Hematopoietic multipotent progenitor cell (in vitro differentiated cells): Measurements from ENCODE around the gene NGF. TPM values are rescaled to one million over a fixed set of nuclear protein-coding genes. Genes with fewer than 3 reads are reported as not detected.
"Not testable (repeated sequence)": the region's sequence is repeated elsewhere in the genome, so short reads cannot be mapped to it uniquely, and the experiment has no call there.

Source experiments
- DNase-seq, 3 donors: peaks; one replicate each; pipeline ENCODE4 v3.0.0-alpha.2; 2011 to 2015; ENCODE audit warnings: low read depth in 2 of 3, low spot score in 2 of 3
- total RNA-seq: library from RNA; depleted of rRNA; stranded (reverse); fragments of >200 nt; gene quantifications from one replicate; pipeline ENCODE4 v1.2.3, GENCODE V29; 2012

The NGF gene
- total RNA-seq, 1 donor: not detected

DNA sequence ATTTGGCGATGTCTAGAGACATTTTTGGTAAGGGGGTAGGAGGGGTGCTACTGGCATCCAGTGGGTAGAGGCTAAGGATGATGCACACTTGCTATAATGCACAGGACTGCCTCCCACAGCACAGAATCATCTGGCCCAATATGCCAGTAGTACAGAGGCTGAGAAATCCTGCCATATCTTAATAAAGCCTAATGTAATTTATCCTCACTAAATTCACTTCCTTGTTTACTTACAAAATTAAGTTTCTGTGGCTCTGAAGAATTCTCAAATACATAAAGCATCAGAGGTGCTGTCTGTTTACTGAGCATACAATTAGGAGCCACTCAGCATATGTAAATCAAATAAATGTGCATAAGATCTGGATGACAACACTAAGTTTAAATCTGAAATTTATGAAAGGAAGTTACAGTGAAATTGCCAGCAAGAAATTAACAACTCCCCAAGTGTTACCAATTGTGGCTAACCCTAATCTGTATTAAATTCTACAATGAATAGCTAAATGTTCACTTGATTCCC is 26.5 kb downstream of the NGF start:
- no peak for DNase-seq

DNA sequence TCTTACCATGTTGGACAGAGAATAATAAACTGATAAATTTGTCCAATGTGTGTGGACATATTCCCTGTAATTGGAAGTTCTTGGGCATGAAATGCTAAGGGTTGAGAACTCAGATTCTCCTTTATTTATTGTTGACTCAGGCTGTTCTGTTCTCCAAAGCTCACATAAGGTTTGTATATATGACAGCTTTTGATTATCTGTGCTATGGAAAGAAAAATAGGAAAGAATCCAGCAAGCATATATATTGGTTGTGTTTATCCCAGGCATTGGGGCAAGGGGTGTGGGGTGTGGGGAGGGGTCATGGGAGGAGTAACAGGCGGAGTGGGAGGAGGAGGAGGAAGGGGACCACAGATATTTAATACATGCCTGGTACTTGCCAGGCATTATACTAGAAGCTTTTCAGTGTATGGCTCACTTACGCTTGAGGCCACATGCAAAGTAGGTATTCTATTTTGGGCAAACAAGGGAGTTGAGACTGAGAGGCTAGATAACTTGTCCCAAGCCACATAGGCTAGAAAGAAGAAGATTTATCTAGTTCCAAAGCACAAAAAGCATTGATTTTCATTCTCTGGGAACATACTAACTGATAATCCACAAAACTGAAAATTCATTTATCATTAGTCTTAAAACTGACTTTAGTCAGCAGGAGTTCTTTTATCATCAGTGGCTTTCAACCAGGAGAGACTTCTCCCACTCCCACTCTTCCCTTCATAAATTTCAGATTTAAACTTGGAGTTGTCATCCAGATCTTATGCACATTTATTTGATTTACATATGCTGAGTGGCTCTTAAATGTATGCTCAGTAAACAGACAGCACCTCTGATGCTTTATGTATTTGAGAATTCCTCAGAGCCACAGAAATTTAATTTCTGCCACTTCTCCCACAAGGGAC is 27.2 kb downstream of the NGF start:
- DNase-seq: no peak

DNA sequence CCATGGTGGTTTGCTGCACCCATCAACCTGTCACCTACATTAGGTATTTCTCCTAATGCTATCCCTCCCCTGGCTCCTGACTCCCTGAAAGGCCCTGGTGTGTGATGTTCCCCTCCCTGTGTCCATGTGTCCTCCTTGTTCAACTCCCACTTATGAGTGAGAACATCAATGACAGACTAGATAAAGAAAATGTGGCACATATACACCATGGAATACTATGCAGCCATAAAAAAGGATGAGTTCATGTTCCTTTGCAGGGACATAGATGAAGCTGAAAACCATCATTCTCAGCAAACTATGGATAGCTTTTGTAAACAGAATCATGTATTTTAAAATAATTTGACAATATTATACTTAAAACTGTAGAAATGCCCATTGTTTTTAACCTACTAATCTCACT is 28.5 kb downstream of the NGF start:
- DNase-seq: not testable (repeated sequence)

DNA sequence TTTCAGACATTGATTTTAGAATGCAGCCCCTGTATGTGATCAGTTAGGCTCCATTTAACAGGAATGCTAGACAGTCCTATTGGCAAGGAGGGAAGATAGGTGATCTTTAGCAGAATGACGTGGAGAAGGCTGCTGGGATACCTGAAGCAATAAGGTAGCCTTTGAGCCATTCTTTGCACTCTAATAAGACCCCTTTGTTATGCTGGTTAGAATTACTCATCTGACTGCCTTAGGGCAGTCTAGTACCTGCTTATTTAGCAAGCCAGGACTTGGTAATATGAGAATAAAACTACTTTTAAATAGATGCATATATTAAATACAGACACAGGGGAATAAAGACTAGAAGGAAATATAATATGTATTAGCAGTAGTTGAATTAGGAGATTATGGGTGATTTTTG is 29.1 kb downstream of the NGF start:
- DNase-seq: no peak

DNA sequence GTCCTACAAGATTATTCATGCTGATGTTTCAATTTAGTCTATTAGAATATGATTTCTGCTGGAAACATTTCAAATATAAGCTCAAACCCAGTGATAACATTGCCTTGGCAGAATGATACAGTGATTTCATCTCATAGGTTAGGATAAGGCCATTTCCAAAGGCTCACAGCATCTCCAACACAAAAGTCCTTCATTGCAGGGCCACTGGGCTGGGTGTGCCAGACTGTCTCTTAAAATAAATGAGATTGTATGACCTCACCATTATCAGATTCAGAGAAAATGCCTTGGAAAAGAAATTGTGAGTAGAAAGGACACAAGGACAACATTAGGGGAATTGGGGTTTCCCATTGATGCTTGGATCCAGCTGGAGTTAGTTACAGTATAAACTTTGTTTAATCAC is 30.4 kb downstream of the NGF start:
- no peak for DNase-seq

- no peak for DNase-seq
These were observed 31.9 kb downstream of the NGF start for GRCh38 chr1:115306146-115306545.

- DNase-seq: no peak
These were observed 34.7 kb downstream of the NGF start for GRCh38 chr1:115303364-115303763.

DNA sequence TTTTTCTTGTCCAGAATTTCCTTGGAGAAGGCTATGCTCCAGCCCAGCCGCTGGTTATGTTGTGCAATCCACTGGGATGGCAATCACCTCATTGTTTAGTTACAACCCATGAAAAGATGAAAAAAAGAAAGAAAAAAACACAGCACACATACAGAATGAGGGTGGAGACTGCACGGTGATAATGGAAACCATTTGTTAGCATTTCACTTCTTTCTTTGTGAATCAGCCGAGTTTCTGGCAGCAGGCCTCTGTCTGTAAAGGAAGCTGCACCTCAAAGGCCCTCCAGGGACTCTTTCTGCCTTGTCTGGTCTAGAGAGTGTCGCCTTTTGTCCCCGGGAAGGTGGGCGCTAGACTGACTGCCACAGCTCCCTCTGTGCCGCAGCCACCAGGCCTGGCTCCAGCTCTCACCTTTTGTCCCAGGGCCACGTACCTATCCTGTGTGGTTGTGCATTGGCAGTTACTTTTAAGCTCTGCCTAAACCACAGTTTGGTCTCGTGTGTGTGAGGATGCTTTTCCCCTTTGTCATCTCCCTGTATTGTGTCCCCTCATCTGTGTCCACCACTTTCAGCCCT is 35.6 kb downstream of the NGF start:
- DNase-seq: no peak

DNA sequence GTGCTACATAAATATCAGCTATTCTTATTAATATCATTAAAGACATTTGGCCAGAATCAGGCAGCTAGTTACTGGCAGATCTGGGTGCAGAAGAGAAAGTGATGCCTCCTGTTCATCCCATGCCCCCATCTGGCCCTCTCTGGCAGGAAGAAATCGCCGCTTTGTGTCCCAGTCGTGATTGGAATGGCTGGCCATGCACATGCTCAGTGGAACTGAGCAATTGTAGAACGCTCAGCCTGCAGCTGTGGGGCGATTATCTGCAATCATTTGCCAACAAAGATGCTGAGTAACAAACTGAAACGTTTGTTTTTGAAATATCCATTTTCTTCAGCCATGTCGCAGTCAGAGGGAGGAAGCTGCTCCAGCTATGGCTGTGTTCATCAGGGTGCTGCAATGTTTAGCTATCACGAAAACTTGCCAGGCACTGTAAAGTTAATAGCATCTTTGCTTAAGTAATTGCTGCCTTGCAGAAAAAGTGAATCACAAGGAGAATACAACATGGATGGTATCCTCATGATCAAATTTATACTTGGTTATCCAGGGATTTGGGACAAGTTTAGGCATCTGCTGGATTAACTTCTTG is 36.5 kb downstream of the NGF start:
- no peak for DNase-seq

DNA sequence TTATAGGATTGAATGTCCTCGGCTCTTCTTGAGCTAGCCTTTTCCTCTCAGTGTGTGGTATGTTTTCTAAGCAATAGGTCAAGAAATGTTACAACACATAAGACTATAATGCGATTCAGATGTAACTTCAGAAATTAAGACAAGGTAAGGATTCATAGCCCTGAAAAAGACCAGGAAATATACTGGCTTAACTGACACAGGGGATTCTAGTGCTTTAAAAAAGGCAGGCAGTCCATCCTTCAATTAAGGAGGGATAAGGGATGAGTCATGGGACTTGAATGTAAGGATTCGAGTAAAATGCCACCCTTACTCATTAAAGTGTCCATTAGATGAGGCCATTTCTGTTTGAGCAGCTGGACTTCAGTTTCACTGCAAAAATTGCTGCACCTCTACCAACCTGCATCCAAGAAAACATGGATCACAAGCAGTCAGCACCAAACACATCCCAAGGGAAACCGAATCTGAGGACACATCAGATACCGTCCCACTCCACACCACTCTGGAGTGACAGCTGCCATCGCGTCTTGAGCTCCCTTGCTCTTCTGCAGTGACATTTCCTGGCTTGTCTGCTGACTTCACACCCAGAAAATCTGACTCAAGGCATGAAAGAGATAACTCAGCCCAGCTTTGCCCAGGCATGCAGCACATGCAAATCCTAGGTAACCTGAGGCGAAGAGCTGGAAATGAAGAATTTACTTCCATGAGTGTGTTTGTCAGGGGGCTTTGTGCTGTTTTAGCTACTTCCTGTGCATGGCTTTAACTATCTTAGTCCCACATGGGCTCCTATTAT is 37.8 kb downstream of the NGF start:
- no peak for DNase-seq

- DNase-seq: no peak
These were observed 38.8 kb downstream of the NGF start for GRCh38 chr1:115299266-115299665.

- DNase-seq: no peak
These were observed 41.1 kb downstream of the NGF start for GRCh38 chr1:115296981-115297380.

- DNase-seq: no peak
These were observed 41.9 kb downstream of the NGF start for GRCh38 chr1:115295904-115296696.

DNA sequence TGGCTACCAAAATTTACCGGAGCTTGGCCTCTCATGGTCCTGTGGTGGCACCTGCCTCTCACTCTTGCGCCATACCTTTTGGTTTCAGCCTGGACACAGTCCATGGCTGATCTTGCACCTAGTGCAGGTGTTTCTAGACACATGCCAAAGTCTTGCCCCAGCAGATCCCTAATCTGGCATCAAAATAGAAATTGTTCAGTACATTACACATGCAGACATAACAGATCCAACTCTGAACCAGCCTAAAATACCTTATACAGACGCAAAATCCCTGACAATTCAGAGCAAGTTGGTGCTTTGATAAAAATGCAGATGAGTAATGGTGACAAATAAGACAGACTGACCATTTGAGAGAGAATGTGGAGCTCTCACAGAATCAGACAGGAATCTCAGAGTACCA is 44.1 kb downstream of the NGF start:
- DNase-seq: no peak

DNA sequence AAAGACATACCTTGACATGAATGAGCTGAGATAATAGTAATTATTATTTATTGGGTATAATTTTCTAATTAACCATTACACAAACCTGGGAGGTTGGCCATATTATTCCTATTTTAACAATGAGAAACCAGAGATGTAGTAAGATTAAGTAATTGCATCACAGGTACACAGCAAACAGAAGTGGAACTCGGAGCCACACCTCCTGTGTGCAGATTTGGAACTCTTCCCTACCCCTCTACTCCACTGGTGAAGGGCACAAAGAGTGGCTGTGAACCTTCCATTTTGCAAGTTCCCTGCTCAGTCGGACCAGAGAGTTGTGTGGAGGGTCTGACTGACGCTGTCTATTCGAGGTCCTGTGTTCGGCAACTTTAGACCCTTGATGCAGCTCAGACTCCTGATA is 45.0 kb downstream of the NGF start:
- DNase-seq: no peak

DNA sequence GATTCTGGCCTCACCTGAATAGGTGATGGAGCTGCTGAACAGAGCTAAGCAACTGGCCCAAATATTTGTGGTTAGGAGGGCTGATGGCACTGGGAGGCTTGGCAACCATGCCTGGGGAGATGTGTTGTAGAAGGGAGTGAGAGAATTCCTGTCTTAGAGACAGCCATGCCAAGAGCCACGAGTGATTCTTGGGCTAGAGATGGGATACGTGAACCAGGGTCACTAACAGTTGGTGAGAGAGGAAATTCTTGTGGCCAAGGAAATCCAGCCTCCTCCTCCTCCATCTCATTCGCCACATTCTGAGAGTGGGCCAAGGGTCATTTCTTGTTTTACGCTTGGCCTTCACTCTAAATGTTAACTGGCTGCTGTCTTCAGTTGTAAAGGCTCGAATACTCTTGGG is 46.3 kb downstream of the NGF start:
- no peak for DNase-seq

DNA sequence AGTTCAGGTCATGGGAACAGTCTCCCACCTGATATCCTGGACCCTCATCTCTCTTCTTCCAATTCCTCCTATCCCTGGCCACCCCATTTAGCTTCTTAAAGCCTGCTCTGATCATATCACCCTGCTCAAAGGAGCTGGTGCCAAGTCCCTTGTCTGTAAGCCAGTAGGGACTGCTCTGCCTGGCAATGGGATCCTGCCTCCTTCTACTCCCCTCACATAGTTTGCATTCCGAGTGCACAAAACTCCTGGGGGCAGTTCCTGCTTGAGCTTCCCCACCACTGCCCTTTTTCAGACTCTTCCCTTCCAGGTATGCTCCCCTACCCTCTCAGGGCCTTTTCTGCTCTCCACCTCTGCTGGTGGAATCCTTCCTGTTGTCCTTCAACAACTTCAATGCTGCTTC is 48.1 kb downstream of the NGF start:
- DNase-seq: no peak

DNA sequence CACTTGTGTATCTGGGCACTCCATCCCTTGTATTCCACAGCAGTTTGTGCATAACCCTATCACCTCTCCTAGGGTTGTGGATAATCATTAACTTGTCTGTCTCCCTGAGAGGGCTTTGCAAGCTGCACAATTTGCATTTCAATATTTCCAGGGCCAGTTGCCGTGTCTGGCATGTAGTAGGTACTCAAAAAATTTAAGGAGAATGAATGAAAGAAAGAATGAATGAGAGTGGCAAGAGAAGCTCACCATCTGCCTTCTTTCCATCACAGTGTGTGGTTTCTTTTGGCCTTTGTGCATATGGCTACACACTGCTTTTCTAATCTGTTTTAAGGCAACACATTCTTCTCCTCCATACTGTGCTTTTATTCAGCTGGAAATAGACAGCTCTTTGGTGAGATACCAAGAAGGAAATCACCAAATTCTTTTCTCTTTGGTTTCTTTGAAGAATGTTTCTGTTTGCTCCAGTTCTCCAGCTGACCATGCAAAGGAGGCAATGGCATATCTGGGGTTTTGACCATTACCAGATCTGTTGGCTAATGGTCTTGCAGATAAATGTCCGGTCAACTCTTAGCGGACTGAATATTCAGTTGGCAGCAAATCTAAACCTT is 49.4 kb downstream of the NGF start:
- DNase-seq: no peak

- no peak for DNase-seq
These were observed 51.4 kb downstream of the NGF start for GRCh38 chr1:115286431-115287205.
